Fibroblast of mammary gland (primary cell): ENCODE measurements around the gene BABAM1.
A peak's percentile ranks its signal among the peaks of the same experiment; 100 is the strongest.

Experiments used
- DNase-seq: peaks from one replicate; pipeline ENCODE4 v3.0.0-alpha.2; 2010; ENCODE audit warnings: low read depth
- H3K4me3 ChIP-seq: 2 replicates; pipeline ENCODE4 v1.5.1; 2011; ENCODE audit warnings: low read depth, mild to moderate bottlenecking, low read length, moderate library complexity; ENCODE audit not compliant: control insufficient read depth
- TF ChIP-seq, protein P1 (sequence below): conservative IDR thresholded peaks from 2 replicates; pipeline ENCODE4 v1.5.1; 2011; ENCODE audit warnings: low read depth, low read length, inconsistent platforms; ENCODE audit not compliant: control insufficient read depth, insufficient read depth

The BABAM1 gene

DNA sequence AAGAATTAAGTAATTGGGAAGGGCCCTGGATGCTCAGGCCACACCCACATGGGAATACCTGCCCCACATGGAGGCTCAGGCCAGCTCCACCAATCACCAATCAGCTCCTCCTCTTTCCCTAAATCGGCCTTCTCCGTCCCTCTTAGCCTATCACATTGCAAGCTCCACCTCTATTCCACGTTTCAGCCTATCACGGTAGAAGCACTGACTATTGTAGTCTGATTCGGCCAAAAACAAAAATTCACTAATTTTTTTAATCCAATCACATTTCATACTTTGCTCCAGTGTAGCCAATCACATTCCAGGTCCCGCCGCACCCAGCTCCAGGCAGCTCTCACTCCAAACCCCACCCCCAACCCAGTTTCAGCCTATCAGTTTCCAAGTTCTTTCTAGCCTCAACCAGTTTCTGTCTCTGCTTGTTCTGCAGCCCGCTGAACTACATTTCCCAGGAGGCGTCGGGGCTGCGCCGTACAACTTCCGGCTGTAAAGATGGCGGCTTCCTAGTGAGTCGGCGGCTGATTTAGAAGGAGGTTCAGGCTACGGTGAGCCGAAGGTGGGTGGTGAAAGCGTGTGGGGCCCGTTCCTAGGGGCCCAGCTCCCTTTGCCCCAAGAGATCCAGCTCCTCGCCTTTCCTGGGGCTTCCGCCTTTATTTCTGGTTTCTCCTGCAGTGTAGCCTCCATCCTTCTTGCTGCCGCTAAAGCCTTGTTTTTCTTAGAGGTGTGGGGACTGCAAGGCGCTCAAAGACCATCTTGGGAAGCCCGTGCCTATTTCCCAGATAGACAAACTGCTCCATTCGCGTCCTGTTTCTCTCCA is at the start of gene BABAM1:
BABAM1 (plus strand) TSS at position 469 of the 814 bp plus-strand sequence. CDS start 1,364 bp downstream, outside the sequence.
- H3K4me3 ChIP-seq, result peak within 1 kb of the TSS; percentile 98
- peak; percentile 100 for DNase-seq
- TF ChIP-seq, protein P1, sequence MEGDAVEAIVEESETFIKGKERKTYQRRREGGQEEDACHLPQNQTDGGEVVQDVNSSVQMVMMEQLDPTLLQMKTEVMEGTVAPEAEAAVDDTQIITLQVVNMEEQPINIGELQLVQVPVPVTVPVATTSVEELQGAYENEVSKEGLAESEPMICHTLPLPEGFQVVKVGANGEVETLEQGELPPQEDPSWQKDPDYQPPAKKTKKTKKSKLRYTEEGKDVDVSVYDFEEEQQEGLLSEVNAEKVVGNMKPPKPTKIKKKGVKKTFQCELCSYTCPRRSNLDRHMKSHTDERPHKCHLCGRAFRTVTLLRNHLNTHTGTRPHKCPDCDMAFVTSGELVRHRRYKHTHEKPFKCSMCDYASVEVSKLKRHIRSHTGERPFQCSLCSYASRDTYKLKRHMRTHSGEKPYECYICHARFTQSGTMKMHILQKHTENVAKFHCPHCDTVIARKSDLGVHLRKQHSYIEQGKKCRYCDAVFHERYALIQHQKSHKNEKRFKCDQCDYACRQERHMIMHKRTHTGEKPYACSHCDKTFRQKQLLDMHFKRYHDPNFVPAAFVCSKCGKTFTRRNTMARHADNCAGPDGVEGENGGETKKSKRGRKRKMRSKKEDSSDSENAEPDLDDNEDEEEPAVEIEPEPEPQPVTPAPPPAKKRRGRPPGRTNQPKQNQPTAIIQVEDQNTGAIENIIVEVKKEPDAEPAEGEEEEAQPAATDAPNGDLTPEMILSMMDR, result no peak

DNA sequence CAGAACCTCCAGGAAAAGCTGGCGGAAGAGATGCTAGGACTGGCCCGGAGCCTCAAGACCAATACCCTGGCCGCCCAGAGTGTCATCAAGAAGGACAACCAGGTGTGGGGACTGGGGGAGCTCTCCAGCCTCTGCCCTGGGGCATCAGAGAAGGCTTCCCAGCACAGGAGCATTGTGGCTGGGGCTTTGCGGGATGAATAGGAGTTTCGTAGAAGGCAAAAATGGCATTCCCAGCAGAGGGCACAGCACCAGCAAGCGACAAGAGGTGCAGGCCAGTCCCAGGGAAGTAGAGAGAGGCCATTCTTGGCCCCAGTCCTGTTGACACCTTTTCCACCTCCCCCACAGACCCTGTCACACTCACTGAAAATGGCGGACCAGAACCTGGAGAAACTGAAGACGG is 48.0 kb upstream of the BABAM1 start:
- no peak for DNase-seq
- TF ChIP-seq, protein P1, result no peak
- H3K4me3 ChIP-seq, result no peak overlapping the region

DNA sequence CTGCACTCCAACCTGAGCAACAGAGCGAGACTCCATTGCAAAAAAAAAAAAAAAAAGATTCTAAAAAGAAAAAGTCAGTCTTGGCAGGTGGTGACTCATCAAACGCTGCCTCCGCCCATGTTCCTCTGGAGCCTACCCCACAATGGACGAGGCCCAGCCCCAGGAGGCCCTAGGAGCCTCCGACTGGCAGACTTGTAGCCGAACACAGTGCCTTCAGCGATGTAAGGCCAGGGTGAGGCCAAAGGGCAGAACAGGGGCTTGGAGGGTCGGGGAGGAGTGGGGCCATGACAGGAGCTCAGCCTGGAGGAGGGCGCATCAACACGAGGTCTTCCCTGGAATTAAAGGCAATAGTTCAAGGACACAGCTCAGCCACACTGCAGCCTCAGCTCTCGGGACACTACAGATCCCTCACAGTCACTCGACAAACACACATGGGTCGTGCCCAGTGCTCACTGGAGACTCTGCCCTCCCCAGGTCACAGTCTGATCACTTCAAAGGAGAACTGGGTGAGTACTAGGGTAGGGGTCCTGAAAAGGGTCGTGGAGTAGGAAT is 47.0 kb upstream of the BABAM1 start:
- peak; percentile 89 for DNase-seq
- no peak overlapping the region for H3K4me3 ChIP-seq
- TF ChIP-seq, protein P1, result no peak

DNA sequence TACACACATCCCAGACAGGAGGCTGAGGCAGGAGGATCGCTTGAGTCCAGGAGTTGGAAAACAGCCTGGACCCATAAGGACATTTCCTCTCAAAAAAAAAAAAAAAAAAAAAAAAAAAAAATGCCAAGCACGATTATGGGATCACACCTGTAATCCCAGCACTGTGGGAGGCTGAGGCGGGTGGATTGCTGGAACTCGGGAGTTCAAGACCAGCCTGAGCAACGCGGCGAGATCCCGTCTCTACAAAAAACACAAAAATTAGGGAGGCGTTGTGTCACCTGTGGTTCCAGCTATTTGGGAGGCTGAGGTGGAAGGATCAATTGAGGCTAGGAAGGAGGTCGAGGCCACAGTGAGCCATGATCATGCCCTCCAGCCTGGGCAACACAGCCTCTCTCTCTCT is 42.2 kb upstream of the BABAM1 start:
- TF ChIP-seq, protein P1, result no peak
- no peak overlapping the region for H3K4me3 ChIP-seq
- DNase-seq, result no peak

DNA sequence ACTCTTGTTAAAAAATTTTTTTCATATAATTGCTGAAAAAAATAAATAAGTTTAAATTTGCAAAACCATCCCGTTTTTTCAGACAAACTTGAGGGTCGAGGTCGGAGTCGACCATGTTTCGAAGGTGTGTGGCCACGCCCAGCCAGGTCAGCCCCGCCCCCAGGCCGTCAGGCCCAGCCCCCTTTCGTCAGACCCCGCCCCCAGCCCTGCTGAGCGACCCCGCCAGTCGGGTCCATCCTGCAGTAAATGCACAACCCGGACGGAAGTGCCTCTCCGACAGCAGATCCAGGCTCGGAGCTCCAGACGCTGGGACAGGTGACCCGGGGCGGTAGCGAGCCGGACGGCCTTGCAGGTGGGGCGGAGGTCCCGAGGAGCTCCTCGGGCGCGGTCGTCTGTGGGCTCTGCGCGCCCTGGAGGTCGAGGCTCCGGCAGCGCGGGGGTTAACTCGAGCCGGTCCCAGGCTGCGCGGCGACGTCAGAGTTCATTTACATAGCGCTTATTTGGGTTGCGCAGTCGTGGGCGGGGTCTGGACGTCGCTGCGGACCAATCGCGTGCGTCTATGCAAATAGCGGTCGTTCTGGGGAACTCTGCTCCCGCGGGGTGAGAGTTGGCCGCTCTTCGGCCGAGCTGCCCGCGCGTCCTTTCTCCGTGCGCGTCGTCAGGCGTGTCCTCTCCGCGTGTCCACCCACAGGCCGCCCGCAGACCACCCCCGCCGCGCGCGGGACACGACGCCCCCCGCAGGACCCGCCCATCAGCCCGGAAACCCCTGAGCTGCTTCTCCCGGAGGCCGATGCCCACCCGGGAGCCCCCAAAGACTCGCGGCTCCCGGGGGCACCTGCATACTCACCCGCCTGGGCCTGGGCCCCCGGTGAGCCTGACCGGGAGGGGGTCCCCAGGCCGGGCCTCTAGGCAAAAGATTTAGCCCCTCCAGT is 41.0 kb upstream of the BABAM1 start, which contains the start of gene OCEL1:
OCEL1 (plus strand) TSS at position 225 of the 932 bp plus-strand sequence; CDS start at position 247, 22 bp downstream.
- TF ChIP-seq, protein P1, result no peak
- peak; percentile 96 for DNase-seq
- peak within 1 kb of the TSS; percentile 60 for H3K4me3 ChIP-seq

DNA sequence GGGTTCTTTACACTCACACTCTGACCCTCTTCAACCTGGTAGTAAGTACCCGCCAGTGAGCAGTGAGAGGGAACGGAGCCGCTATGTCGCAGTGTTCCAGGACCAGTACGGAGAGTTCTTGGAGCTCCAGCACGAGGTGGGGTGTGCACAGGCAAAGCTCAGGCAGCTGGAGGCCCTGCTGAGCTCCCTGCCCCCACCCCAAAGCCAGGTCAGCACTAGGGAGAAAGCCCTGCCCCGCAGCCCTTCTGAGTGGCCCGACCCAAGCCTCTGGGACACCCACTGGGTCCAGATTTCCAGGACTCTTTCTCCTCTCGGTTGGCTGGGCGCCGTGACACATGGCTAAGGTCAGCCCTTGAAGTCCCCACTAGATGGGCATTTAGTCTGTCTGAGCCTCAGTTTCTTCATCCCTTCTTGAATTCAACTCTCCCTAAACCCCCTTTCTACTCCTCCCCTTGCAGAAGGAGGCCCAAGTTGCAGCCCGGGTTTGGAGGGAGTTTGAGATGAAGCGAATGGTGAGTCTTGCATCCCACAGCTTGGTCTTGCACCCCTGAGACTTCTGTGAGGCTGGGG is 39.4 kb upstream of the BABAM1 start:
- TF ChIP-seq, protein P1, result no peak
- no peak overlapping the region for H3K4me3 ChIP-seq
- DNase-seq, result no peak
